Activated CD4-positive, alpha-beta T cell treated with anti-CD3 and anti-CD28 coated beads, Interleukin-2, Interleukin-6, amounts not matched to agents 100 ng/mL and 50 ng/mL, durations not matched to agents 16 hours and 8 hours (primary cell): ENCODE measurements around the gene RHOU.

Experiments
- DNase-seq: peaks from one replicate; pipeline ENCODE4 v3.0.0-alpha.2; 2020

Gene RHOU

DNA sequence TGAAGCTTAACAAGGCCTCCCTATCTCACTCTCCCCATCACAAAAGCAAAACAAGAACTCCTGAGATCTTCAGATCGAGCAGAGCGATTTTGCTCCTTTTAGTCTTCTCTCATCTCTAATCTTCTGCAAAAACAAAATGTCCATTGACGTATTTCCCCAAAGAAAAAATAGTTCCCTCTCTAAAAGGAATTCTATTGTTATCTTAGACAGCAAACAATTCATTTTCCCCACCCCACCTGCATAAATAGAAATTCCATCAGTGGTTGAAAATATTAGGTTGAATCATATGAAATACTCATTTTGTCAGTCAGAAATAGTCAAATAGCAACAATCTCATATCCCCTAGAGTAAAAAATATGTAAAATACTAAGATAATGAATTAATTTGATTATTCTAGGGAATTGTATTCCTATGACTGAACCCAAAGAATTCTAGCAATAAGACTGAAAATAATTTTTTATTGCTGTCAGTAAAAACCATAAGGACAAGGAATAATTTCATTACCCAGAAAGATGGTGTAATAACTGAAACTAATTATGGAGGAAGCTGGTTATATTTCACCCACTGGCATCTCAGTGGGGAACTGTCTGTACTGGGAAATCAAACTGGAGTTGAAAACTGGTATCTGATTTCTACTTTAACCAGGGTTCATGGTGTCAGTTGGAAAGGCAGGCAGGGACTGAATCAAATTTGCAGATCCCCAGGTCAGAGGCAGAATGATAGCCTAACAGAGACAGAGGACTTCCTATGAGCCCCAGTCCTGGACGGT is 51.3 kb downstream of the RHOU start:
- no peak for DNase-seq

- no peak for DNase-seq
These were observed 56.5 kb downstream of the RHOU start for GRCh38 chr1:228791791-228792190.

- no peak for DNase-seq
These were observed 57.3 kb downstream of the RHOU start for GRCh38 chr1:228792601-228793000.

GRCh38 chr1:228793032-228793431 is 57.8 kb downstream of the RHOU start:
- peak; percentile 60 for DNase-seq

GRCh38 chr1:228794173-228794572 is 58.9 kb downstream of the RHOU start:
- DNase-seq, result peak; percentile 87

- DNase-seq, result peak; percentile 87
These were observed 59.5 kb downstream of the RHOU start for GRCh38 chr1:228794810-228795209.

DNA sequence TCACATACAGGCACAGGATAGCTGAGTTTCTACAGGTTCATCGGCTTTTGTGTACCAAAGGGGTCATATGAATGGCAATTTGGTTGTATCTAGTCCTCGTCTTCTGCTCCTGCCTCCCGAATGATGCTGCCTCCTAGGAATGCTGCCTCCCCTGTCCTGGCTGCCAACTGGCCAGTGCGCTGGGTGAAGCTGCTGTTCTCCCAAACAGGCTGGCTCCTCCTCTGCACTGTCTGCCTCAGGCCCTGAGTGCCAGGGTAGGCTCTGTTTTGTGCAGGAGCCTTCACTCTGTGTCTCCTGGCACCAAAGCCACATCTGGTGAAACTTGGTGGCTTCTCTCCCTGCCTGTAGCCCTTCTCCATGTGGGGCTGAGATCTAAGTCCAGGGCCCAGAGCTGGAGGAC is 60.3 kb downstream of the RHOU start:
- DNase-seq, result no peak
